ENCODE data around the gene PDZD7. TPM values are rescaled to one million over a fixed set of nuclear protein-coding genes. Genes with fewer than 3 reads are reported as not detected.

The PDZD7 gene
- polyA plus RNA-seq, 1 of the 3 experiments (the other 2 are of a cell fraction) = 1.9 TPM

GRCh38 chr10:101073631-101074030 is 42.7 kb upstream of the PDZD7 start:
- Histone ChIP-seq H3K36me3 (replicated peaks in 1 of 2; ENCODE audit: control insufficient read depth in 1 of 2, insufficient read depth in 2 of 2, low read length in 1 of 2) (no peaks in the 10 kb centered on the region), H2AFZ (ENCODE audit: low read depth) (no peak overlapping the region), H3K79me2 (ENCODE audit: insufficient read depth) (no peaks in the 10 kb centered on the region), H3K4me2 (no peak overlapping the region), H3K4me3 (ENCODE audit: low read depth in 2 of 2, low read length in 1 of 2) (no peak overlapping the region), H3K9me2 (no peaks in the 10 kb centered on the region), H3F3A (replicated peaks; ENCODE audit: insufficient read depth) (no peaks in the 10 kb centered on the region), H3K27ac (ENCODE audit: low read depth in 2 of 2, low read length in 1 of 2) (no peak overlapping the region), H3K27me3 (ENCODE audit: insufficient read depth) (peaks cover 34% of the 10 kb centered on the region; the same call in 1 of the 2 replicates), H3K4me1 (ENCODE audit: control insufficient read depth in 1 of 2, insufficient read depth in 2 of 2, low read depth in 1 of 2, low read length in 1 of 2) (no peaks in the 10 kb centered on the region), H3K9me3 (no peaks in the 10 kb centered on the region), H3K9ac (no peak overlapping the region), H4K20me1 (ENCODE audit: insufficient read depth) (no peaks in the 10 kb centered on the region)
- DNase-seq = no peak
- whole genome bisulfite sequencing (ENCODE audit: low lambda C conversion rate) = 48% methylated on average over 13 of the region's 13 CpGs
- TF ChIP-seq REST (IDR thresholded peaks at IDR 0.05; ENCODE audit: low read depth, low read length) (no peak), USF1 (IDR thresholded peaks at IDR 0.05; ENCODE audit: borderline replicate concordance, low read depth) (no peak), TEAD4 (IDR thresholded peaks at IDR 0.05; ENCODE audit: borderline replicate concordance, insufficient read depth) (no peak), EZH2phosphoT487 (IDR thresholded peaks at IDR 0.05; ENCODE audit: borderline replicate concordance, low read depth) (no peak), RXRA (IDR thresholded peaks at IDR 0.05; ENCODE audit: borderline replicate concordance, low read depth) (no peak), MEF2A (IDR thresholded peaks at IDR 0.05; ENCODE audit: borderline replicate concordance, low read depth) (no peak), FOXM1 (IDR thresholded peaks at IDR 0.05; ENCODE audit: low read depth) (no peak), SIN3A (IDR thresholded peaks at IDR 0.05; ENCODE audit: borderline replicate concordance, low read depth, low read length) (no peak)
- ChIA-PET POLR2A (interaction anchor here (0.6 kb wide), 1 partner anchor 12 kb away, joined by 3 read pairs; no protein-coding TSS in a partner anchor), CTCF (interaction anchor here (1.0 to 32.9 kb wide), 18 partner anchors 10 to 66 kb away, joined by 3 to 972 read pairs (median 5); partner anchors contain the start of genes KAZALD1 and TLX1)

GRCh38 chr10:101072923-101073322 is 42.0 kb upstream of the PDZD7 start:
- no peaks in the 10 kb centered on the region for H3K36me3 ChIP-seq (replicated peaks in 1 of 2; ENCODE audit: control insufficient read depth in 1 of 2, insufficient read depth in 2 of 2, low read length in 1 of 2)
- H3K79me2 ChIP-seq (ENCODE audit: insufficient read depth) = no peaks in the 10 kb centered on the region
- H3F3A ChIP-seq (replicated peaks; ENCODE audit: insufficient read depth) = peaks cover 4% of the 10 kb centered on the region
- H3K4me2 ChIP-seq = no peak overlapping the region
- no peak overlapping the region for H3K9ac ChIP-seq
- H3K4me3 ChIP-seq (ENCODE audit: low read depth in 2 of 2, low read length in 1 of 2) = no peak overlapping the region
- H3K27ac ChIP-seq (ENCODE audit: low read depth in 2 of 2, low read length in 1 of 2) = no peak overlapping the region
- H3K4me1 ChIP-seq (ENCODE audit: control insufficient read depth in 1 of 2, insufficient read depth in 2 of 2, low read depth in 1 of 2, low read length in 1 of 2) = no peaks in the 10 kb centered on the region
- H3K9me2 ChIP-seq = no peaks in the 10 kb centered on the region
- ChIA-PET CTCF (interaction anchor here (1.5 to 32.9 kb wide), 5 partner anchors 10 to 67 kb away, joined by 4 to 972 read pairs (median 9); partner anchors contain the start of genes KAZALD1 and TLX1), POLR2A (no interaction called here)
- TF ChIP-seq NRF1 (IDR thresholded peaks at IDR 0.05; ENCODE audit: low read depth, low read length) (no peak), ELF1 (IDR thresholded peaks at IDR 0.05) (no peak), SIN3A (IDR thresholded peaks at IDR 0.05; ENCODE audit: borderline replicate concordance, low read depth, low read length) (no peak), MXI1 (IDR thresholded peaks at IDR 0.05; ENCODE audit: low read depth, low read length) (no peak)
- H4K20me1 ChIP-seq (ENCODE audit: insufficient read depth) = no peaks in the 10 kb centered on the region
- no peak overlapping the region for H2AFZ ChIP-seq (ENCODE audit: low read depth)
- H3K27me3 ChIP-seq (ENCODE audit: insufficient read depth) = peaks cover 34% of the 10 kb centered on the region; the same call in 1 of the 2 replicates
- WGBS (ENCODE audit: low lambda C conversion rate) = 78% methylated on average over 9 of the region's 9 CpGs
- DNase-seq = no peak
- no peaks in the 10 kb centered on the region for H3K9me3 ChIP-seq
